HL-60 (cell line): ENCODE results near the gene LAPTM5.

Source experiments
- DNase-seq, 2 experiments: peaks; one replicate each; pipeline ENCODE4 v3.0.0-alpha.2; 2010 to 2020; ENCODE audit warnings: low read depth in 1 of 2, low spot score in 1 of 2
- H3K27ac ChIP-seq: fragments of 250-450 bp; sonication (Bioruptor Pico); replicated peaks from 2 replicates; pipeline ENCODE4 v1.5.1; 2020; ENCODE audit warnings: mild to moderate bottlenecking, moderate library complexity
- H3K27me3 ChIP-seq: fragments of 250-450 bp; sonication (Bioruptor Pico); 2 replicates; pipeline ENCODE4 v1.5.1; 2021; ENCODE audit warnings: mild to moderate bottlenecking, moderate library complexity; ENCODE audit not compliant: insufficient read depth, poor library complexity, severe bottlenecking
- H3K4me3 ChIP-seq: replicated peaks from 2 replicates; pipeline ENCODE4 v1.5.1; 2011; ENCODE audit warnings: mild to moderate bottlenecking, control low read depth, low read length; ENCODE audit not compliant: insufficient read depth
- GABPA ChIP-seq: IDR thresholded peaks from 2 replicates; pipeline ENCODE4 v1.6.1; 2012; ENCODE audit warnings: low read depth
- POLR2AphosphoS5 ChIP-seq: IDR thresholded peaks from 2 replicates; pipeline ENCODE4 v1.6.1; 2012; ENCODE audit warnings: low read depth
- SPI1 ChIP-seq: IDR thresholded peaks from 2 replicates; pipeline ENCODE4 v1.6.1; 2012; ENCODE audit warnings: low read depth, mild to moderate bottlenecking, borderline replicate concordance
- TF ChIP-seq, protein P1 (sequence below): IDR thresholded peaks from 2 replicates; pipeline ENCODE4 v1.6.1; 2012; ENCODE audit warnings: low read depth; ENCODE audit not compliant: insufficient replicate concordance
- TF ChIP-seq, protein P2 (sequence below): IDR thresholded peaks from one replicate; pipeline ENCODE4 v1.5.1; 2011; ENCODE audit warnings: low read length, control low read depth, inconsistent platforms; ENCODE audit not compliant: insufficient read depth

Gene LAPTM5

DNA sequence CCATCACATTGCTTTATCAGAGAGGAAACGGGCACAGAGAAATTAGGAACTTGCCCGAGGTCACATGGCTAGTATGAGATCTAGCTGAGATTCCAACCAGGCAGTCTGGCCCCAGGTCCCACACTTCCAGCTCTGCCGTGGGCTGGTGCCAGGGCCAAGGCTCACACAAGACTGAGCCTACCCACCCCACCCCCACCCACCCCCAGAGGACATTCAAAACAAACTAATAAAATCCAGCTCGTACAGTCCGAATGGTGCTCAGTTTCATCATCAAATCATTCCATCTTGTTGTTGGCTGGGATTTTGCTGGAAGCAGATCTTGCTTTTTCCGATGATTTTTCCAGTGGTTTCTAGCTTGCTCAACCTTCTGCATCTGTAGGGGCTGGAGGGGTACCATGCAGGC lies 62.1 kb downstream of the LAPTM5 start:
- no peak overlapping the region for H3K4me3 ChIP-seq
- peaks cover 2% of the 10 kb centered on the region for H3K27me3 ChIP-seq
- TF ChIP-seq GABPA (no peak), SPI1 (no peak), POLR2AphosphoS5 (no peak)
- TF ChIP-seq, protein P1, sequence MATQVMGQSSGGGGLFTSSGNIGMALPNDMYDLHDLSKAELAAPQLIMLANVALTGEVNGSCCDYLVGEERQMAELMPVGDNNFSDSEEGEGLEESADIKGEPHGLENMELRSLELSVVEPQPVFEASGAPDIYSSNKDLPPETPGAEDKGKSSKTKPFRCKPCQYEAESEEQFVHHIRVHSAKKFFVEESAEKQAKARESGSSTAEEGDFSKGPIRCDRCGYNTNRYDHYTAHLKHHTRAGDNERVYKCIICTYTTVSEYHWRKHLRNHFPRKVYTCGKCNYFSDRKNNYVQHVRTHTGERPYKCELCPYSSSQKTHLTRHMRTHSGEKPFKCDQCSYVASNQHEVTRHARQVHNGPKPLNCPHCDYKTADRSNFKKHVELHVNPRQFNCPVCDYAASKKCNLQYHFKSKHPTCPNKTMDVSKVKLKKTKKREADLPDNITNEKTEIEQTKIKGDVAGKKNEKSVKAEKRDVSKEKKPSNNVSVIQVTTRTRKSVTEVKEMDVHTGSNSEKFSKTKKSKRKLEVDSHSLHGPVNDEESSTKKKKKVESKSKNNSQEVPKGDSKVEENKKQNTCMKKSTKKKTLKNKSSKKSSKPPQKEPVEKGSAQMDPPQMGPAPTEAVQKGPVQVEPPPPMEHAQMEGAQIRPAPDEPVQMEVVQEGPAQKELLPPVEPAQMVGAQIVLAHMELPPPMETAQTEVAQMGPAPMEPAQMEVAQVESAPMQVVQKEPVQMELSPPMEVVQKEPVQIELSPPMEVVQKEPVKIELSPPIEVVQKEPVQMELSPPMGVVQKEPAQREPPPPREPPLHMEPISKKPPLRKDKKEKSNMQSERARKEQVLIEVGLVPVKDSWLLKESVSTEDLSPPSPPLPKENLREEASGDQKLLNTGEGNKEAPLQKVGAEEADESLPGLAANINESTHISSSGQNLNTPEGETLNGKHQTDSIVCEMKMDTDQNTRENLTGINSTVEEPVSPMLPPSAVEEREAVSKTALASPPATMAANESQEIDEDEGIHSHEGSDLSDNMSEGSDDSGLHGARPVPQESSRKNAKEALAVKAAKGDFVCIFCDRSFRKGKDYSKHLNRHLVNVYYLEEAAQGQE, result no peak
- H3K27ac ChIP-seq, result no peak overlapping the region
- DNase-seq, result no peak

DNA sequence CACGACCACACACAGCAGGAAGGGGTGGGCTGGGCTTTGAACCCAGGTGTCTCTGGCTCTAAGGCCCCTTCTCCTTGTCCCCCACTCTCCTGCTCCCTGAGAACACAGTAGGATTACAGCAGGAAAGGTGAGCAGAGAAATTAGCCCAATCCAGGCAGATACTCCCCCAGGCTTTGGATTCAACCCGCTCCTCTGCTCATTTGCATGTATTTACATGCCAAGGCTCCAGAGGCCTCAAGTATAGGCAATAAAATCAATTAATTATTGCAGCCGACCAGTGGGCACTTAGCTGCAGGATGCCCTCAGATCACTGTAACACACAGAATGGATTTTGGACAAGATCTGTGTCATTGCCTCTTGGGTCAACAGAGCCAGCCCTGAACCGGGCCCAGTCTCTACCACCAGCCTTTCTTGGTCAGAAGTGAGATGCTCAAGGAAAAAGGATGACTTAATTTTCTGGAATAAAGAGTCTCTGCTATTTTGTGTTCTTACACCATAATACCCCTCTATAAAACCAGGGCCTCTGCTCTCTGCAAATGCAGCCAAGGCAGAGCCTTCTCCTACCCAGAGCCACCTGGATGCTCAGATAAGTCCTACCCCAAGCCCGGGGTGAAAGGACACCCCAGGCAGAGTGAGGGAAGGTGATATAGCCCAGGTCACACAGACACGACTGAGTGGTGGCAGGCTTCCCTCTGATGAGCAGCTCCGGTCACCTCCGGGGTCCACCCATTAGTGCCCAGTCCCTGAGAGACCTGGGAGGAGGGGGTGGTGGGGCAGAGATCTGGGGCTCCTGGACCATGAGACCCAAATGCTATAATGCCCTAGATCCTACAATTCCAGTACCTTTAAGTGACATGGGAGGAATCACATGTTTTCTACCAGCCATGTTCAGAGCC lies 63.0 kb downstream of the LAPTM5 start:
- TF ChIP-seq POLR2AphosphoS5, result no peak
- no peak for TF ChIP-seq GABPA
- no peak for TF ChIP-seq SPI1
- TF ChIP-seq, protein P2, sequence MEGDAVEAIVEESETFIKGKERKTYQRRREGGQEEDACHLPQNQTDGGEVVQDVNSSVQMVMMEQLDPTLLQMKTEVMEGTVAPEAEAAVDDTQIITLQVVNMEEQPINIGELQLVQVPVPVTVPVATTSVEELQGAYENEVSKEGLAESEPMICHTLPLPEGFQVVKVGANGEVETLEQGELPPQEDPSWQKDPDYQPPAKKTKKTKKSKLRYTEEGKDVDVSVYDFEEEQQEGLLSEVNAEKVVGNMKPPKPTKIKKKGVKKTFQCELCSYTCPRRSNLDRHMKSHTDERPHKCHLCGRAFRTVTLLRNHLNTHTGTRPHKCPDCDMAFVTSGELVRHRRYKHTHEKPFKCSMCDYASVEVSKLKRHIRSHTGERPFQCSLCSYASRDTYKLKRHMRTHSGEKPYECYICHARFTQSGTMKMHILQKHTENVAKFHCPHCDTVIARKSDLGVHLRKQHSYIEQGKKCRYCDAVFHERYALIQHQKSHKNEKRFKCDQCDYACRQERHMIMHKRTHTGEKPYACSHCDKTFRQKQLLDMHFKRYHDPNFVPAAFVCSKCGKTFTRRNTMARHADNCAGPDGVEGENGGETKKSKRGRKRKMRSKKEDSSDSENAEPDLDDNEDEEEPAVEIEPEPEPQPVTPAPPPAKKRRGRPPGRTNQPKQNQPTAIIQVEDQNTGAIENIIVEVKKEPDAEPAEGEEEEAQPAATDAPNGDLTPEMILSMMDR, result no peak
- TF ChIP-seq, protein P1, result no peak
- no peak for DNase-seq
- peaks cover 2% of the 10 kb centered on the region for H3K27me3 ChIP-seq
- H3K27ac ChIP-seq, result no peak overlapping the region
- H3K4me3 ChIP-seq, result no peak overlapping the region

DNA sequence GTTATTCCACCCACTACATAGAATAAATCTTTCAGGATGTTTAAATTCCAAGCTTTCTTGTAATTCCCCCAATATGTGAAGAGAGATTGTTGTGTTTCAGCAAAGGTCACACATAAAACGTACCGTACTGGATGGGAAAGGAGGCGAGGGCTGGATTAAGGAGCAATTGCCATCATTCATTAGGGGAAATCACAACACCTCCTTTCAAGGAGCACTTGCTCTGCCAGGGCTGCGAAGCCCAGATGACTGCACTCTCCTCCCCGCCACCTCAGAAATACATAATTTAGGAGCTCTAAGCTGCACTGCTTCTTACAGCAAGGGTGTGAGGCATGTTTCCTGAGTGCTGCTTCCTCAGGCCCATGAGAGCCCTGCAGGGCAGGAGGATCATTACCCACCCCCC lies 63.8 kb downstream of the LAPTM5 start:
- Histone ChIP-seq H3K27me3 (peaks cover 2% of the 10 kb centered on the region), H3K27ac (no peak overlapping the region), H3K4me3 (no peak overlapping the region)
- DNase-seq, result no peak
- TF ChIP-seq, protein P1, result no peak
- no peak for TF ChIP-seq SPI1
- no peak for TF ChIP-seq GABPA
- TF ChIP-seq, protein P2, result no peak
- no peak for TF ChIP-seq POLR2AphosphoS5
